ENCODE data around the gene PCNT. TPM values are rescaled to one million over a fixed set of nuclear protein-coding genes. Genes with fewer than 3 reads are reported as not detected.

Gene PCNT
- total RNA-seq, 4 donors from 2014 or later: 6.2 to 29.7 (median 17.1) TPM

DNA sequence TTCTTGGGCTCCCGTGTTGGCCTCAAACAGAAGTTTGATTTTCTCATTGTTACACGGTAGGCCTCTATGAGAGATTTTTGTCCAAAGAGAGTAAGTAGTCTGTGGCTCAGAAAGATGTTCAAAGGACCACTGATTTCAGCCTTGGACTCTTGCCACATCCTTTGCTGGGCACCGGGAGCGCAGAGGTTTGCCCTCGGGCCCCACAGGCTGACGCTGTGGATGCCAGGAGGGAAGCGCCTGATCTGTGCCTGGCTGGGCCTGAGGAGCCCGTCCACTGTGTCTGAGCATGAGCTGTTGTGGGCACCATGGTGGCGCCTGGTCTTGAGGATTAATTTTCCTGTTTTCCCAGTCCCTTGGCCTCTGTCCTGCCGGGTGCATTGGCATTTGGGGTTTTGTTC is 52.3 kb downstream of the PCNT start:
- H3K27me3 ChIP-seq: no peaks in the 10 kb centered on the region
- no peaks in the 10 kb centered on the region for H3K4me1 ChIP-seq
- no peak overlapping the region for H3K27ac ChIP-seq
- no peak for DNase-seq
- intact Hi-C loops (cut with DNase I; ENCODE audit: low total_unique reads): no loop called here
- H3K9me3 ChIP-seq: no peaks in the 10 kb centered on the region
- no peak for TF ChIP-seq POLR2A (IDR thresholded peaks at IDR 0.05)
- TF ChIP-seq, protein P1, sequence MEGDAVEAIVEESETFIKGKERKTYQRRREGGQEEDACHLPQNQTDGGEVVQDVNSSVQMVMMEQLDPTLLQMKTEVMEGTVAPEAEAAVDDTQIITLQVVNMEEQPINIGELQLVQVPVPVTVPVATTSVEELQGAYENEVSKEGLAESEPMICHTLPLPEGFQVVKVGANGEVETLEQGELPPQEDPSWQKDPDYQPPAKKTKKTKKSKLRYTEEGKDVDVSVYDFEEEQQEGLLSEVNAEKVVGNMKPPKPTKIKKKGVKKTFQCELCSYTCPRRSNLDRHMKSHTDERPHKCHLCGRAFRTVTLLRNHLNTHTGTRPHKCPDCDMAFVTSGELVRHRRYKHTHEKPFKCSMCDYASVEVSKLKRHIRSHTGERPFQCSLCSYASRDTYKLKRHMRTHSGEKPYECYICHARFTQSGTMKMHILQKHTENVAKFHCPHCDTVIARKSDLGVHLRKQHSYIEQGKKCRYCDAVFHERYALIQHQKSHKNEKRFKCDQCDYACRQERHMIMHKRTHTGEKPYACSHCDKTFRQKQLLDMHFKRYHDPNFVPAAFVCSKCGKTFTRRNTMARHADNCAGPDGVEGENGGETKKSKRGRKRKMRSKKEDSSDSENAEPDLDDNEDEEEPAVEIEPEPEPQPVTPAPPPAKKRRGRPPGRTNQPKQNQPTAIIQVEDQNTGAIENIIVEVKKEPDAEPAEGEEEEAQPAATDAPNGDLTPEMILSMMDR (IDR thresholded peaks at IDR 0.05): no peak
- H3K36me3 ChIP-seq: no peaks in the 10 kb centered on the region
- H3K4me3 ChIP-seq: no peak overlapping the region

- no peak for DNase-seq
- TF ChIP-seq POLR2A (IDR thresholded peaks at IDR 0.05): no peak
- TF ChIP-seq, protein P1 (IDR thresholded peaks at IDR 0.05): no peak
- no peaks in the 10 kb centered on the region for H3K36me3 ChIP-seq
- no peak overlapping the region for H3K4me3 ChIP-seq
- H3K27ac ChIP-seq: no peak overlapping the region
- intact Hi-C loops (cut with DNase I; ENCODE audit: low total_unique reads): no loop called here
- H3K4me1 ChIP-seq: no peaks in the 10 kb centered on the region
- H3K9me3 ChIP-seq: no peaks in the 10 kb centered on the region
- H3K27me3 ChIP-seq: no peaks in the 10 kb centered on the region
Measured at GRCh38 chr21:46376856-46377453, 53.0 kb downstream of the PCNT start.

GRCh38 chr21:46377789-46378188 is 53.8 kb downstream of the PCNT start:
- no peak for DNase-seq
- TF ChIP-seq, protein P1 (IDR thresholded peaks at IDR 0.05): no peak
- no peak for TF ChIP-seq POLR2A (IDR thresholded peaks at IDR 0.05)
- H3K9me3 ChIP-seq: no peaks in the 10 kb centered on the region
- intact Hi-C loops (cut with DNase I; ENCODE audit: low total_unique reads): no loop called here
- H3K4me3 ChIP-seq: no peak overlapping the region
- no peak overlapping the region for H3K27ac ChIP-seq
- no peaks in the 10 kb centered on the region for H3K36me3 ChIP-seq
- no peaks in the 10 kb centered on the region for H3K27me3 ChIP-seq
- H3K4me1 ChIP-seq: no peaks in the 10 kb centered on the region

GRCh38 chr21:46379105-46379504 is 55.1 kb downstream of the PCNT start:
- Histone ChIP-seq H3K36me3 (no peaks in the 10 kb centered on the region), H3K27ac (no peak overlapping the region), H3K27me3 (no peaks in the 10 kb centered on the region), H3K4me1 (no peaks in the 10 kb centered on the region), H3K4me3 (no peak overlapping the region), H3K9me3 (no peaks in the 10 kb centered on the region)
- TF ChIP-seq POLR2A (IDR thresholded peaks at IDR 0.05): no peak
- TF ChIP-seq, protein P1 (IDR thresholded peaks at IDR 0.05): no peak
- no peak for DNase-seq
- intact Hi-C loops (cut with DNase I; ENCODE audit: low total_unique reads): no loop called here

DNA sequence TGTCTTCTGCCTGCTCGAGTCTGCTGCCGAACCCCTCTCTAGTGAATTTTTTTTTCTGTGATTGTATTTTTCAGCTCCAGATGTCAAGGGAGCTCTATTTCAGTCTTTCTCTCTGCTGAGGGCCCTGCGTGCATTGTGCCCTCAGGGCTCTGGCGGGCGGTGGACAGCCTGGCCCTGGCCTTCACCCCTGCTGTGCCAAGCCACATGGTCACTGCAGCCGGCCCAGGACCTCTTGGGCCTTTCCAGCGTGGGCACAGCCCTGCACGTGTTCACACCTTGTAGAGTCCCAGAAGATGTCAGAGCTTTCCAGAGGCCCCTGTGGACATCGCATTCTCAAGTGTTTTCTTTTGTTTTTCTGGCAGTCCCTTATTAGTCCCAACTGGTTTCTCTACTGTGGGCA is 55.7 kb downstream of the PCNT start:
- no peaks in the 10 kb centered on the region for H3K36me3 ChIP-seq
- H3K4me1 ChIP-seq: no peaks in the 10 kb centered on the region
- no peaks in the 10 kb centered on the region for H3K9me3 ChIP-seq
- H3K27ac ChIP-seq: no peak overlapping the region
- no peaks in the 10 kb centered on the region for H3K27me3 ChIP-seq
- TF ChIP-seq, protein P1 (IDR thresholded peaks at IDR 0.05): no peak
- no peak for TF ChIP-seq POLR2A (IDR thresholded peaks at IDR 0.05)
- no peak overlapping the region for H3K4me3 ChIP-seq
- no peak for DNase-seq
- intact Hi-C loops (cut with DNase I; ENCODE audit: low total_unique reads): no loop called here
